CD8-positive, alpha-beta memory T cell (primary cell): ENCODE measurements around the gene RAD51B. TPM values are rescaled to one million over a fixed set of nuclear protein-coding genes. Genes with fewer than 3 reads are reported as not detected.

Experiments used
- CTCF ChIA-PET: fragments of 350-600 bp; sonication (Branson Sonifier 250); formaldehyde crosslinking; loops from one replicate; lab custom pipeline; 2021; ENCODE audit warnings: antibody characterized with exemption; lab: Charles Lee
- POLR2A ChIA-PET: fragments of 350-600 bp; sonication (Branson Sonifier 250); formaldehyde crosslinking; loops from one replicate; lab custom pipeline; 2021; ENCODE audit warnings: antibody characterized with exemption; lab: Charles Lee
- DNase-seq, 5 donors: peaks; one replicate each; pipeline versions ENCODE4 v3.0.0 to v3.0.0-alpha.2; 2020 to 2022; ENCODE audit warnings: mixed read lengths in 1 of 5
- H3K27ac ChIP-seq: one replicate; pipeline ENCODE4 v1.7.0; 2013; ENCODE audit warnings: low read depth, mild to moderate bottlenecking, low read length, moderate library complexity
- H3K27me3 ChIP-seq: 2 replicates; pipeline ENCODE4 v1.7.0; 2013; ENCODE audit warnings: low read length, mild to moderate bottlenecking; ENCODE audit not compliant: insufficient read depth, poor library complexity, severe bottlenecking
- H3K36me3 ChIP-seq: 2 replicates; pipeline ENCODE4 v1.7.0; 2013; ENCODE audit warnings: mild to moderate bottlenecking, low read length, moderate library complexity; ENCODE audit not compliant: insufficient read depth
- H3K4me1 ChIP-seq: 2 replicates; pipeline ENCODE4 v1.7.0; 2013; ENCODE audit warnings: mild to moderate bottlenecking, low read length, moderate library complexity; ENCODE audit not compliant: insufficient read depth
- H3K4me3 ChIP-seq: 2 replicates; pipeline ENCODE4 v1.7.0; 2013; ENCODE audit warnings: mild to moderate bottlenecking, low read length
- H3K9me3 ChIP-seq: 2 replicates; pipeline ENCODE4 v1.7.0; 2013; ENCODE audit warnings: mild to moderate bottlenecking, low read length
- H3K27ac Mint-ChIP-seq, 8 donors: one replicate each; pipeline ENCODE4 v1.8.0; 2020 to 2021; ENCODE audit warnings: mixed read lengths in 8 of 8, mild to moderate bottlenecking in 6 of 8, inconsistent platforms in 3 of 8, moderate library complexity in 3 of 8
- H3K27me3 Mint-ChIP-seq, 2 donors: one replicate each; pipeline ENCODE4 v1.8.0; 2020 to 2021; ENCODE audit warnings: mixed read lengths in 2 of 2, mild to moderate bottlenecking in 1 of 2, moderate library complexity in 1 of 2
- H3K36me3 Mint-ChIP-seq, 3 donors: one replicate each; pipeline ENCODE4 v1.8.0; 2020 to 2021; ENCODE audit warnings: mixed read lengths in 3 of 3, inconsistent platforms in 1 of 3, mild to moderate bottlenecking in 1 of 3
- H3K4me1 Mint-ChIP-seq, 3 donors: one replicate each; pipeline ENCODE4 v1.8.0; 2020 to 2021; ENCODE audit warnings: mixed read lengths in 3 of 3, inconsistent platforms in 1 of 3, mild to moderate bottlenecking in 1 of 3
- H3K4me3 Mint-ChIP-seq, 7 donors: one replicate each; pipeline ENCODE4 v1.8.0; 2020 to 2021; ENCODE audit warnings: mixed read lengths in 7 of 7, mild to moderate bottlenecking in 6 of 7, moderate library complexity in 4 of 7, inconsistent platforms in 2 of 7
- H3K9me3 Mint-ChIP-seq, 5 donors: one replicate each; pipeline ENCODE4 v1.8.0; 2020 to 2022; ENCODE audit warnings: mixed read lengths in 5 of 5, mild to moderate bottlenecking in 3 of 5, moderate library complexity in 2 of 5, inconsistent platforms in 1 of 5
- polyA plus RNA-seq: library from polyadenylated mRNA; unstranded; fragments of 300-500 nt; fragmentation: Illumina TruSeq; gene quantifications from one replicate; pipeline ENCODE4 v1.2.3, GENCODE V29; 2021
- total RNA-seq, 2 experiments: library from RNA; stranded (reverse); gene quantifications; one replicate each; pipeline ENCODE4 v1.2.3, GENCODE V29; 2021

The RAD51B gene
- total and polyA plus RNA-seq, 3 experiments from 2014 or later: 15.7 to 22.9 (median 17.4) TPM

GRCh38 chr14:68637106-68638021 lies 817.8 kb downstream of the RAD51B start:
- no peak overlapping the region for H3K27ac ChIP-seq
- H3K27me3 Mint-ChIP-seq: no peaks in the 10 kb centered on the region
- no peak overlapping the region for H3K27ac Mint-ChIP-seq
- no peaks in the 10 kb centered on the region for H3K4me1 Mint-ChIP-seq
- no peak overlapping the region for H3K4me3 Mint-ChIP-seq
- H3K36me3 ChIP-seq: no peaks in the 10 kb centered on the region
- H3K9me3 ChIP-seq: peaks cover 2% of the 10 kb centered on the region
- no peak for DNase-seq
- H3K9me3 Mint-ChIP-seq: peaks cover 0 to 12% (median 11%) of the 10 kb centered on the region in 5 donors
- ChIA-PET POLR2A (no interaction called here), CTCF (interaction anchor here (1.0 to 1.8 kb wide), 3 partner anchors 7 to 12 kb away, joined by 3 to 4 read pairs (median 4); no protein-coding TSS in a partner anchor)
- peaks cover 22% of the 10 kb centered on the region for H3K4me1 ChIP-seq
- no peak overlapping the region for H3K4me3 ChIP-seq
- no peaks in the 10 kb centered on the region for H3K27me3 ChIP-seq
- peaks cover 0 to 14% (median 2%) of the 10 kb centered on the region in 3 donors for H3K36me3 Mint-ChIP-seq

- Mint-ChIP-seq H3K36me3 (peaks cover 0 to 14% (median 2%) of the 10 kb centered on the region in 3 donors), H3K4me3 (no peak overlapping the region), H3K4me1 (no peaks in the 10 kb centered on the region), H3K9me3 (peaks cover 0 to 18% (median 11%) of the 10 kb centered on the region in 5 donors), H3K27me3 (no peaks in the 10 kb centered on the region), H3K27ac (no peak overlapping the region)
- H3K4me3 ChIP-seq: no peak overlapping the region
- no peak overlapping the region for H3K27ac ChIP-seq
- peaks cover 2% of the 10 kb centered on the region for H3K9me3 ChIP-seq
- POLR2A ChIA-PET: interaction anchor here (0.8 kb wide), 1 partner anchor 83 kb away, joined by 3 read pairs; no protein-coding TSS in a partner anchor
- no peak for DNase-seq
- peaks cover 22% of the 10 kb centered on the region for H3K4me1 ChIP-seq
- no peaks in the 10 kb centered on the region for H3K27me3 ChIP-seq
- CTCF ChIA-PET: interaction anchor here (0.8 to 1.8 kb wide), 5 partner anchors 8 to 150 kb away, joined by 3 to 4 read pairs (median 3); no protein-coding TSS in a partner anchor
- H3K36me3 ChIP-seq: no peaks in the 10 kb centered on the region
These were observed 818.8 kb downstream of the RAD51B start for GRCh38 chr14:68638141-68638999.

- H3K27ac ChIP-seq: no peak overlapping the region
- Mint-ChIP-seq H3K27me3 (no peaks in the 10 kb centered on the region), H3K27ac (no peak overlapping the region), H3K36me3 (peaks cover 0 to 14% (median 2%) of the 10 kb centered on the region in 3 donors), H3K4me1 (no peaks in the 10 kb centered on the region), H3K9me3 (peaks cover 0 to 18% (median 11%) of the 10 kb centered on the region in 5 donors), H3K4me3 (no peak overlapping the region)
- H3K4me1 ChIP-seq: peaks cover 22% of the 10 kb centered on the region
- no peak overlapping the region for H3K4me3 ChIP-seq
- no peaks in the 10 kb centered on the region for H3K27me3 ChIP-seq
- H3K36me3 ChIP-seq: no peaks in the 10 kb centered on the region
- ChIA-PET POLR2A (interaction anchor here (0.6 kb wide), 1 partner anchor 407 kb away, joined by 3 read pairs; no protein-coding TSS in a partner anchor), CTCF (interaction anchor here (0.8 to 1.8 kb wide), 4 partner anchors 9 to 149 kb away, joined by 3 to 4 read pairs (median 4); no protein-coding TSS in a partner anchor)
- DNase-seq: no peak
- H3K9me3 ChIP-seq: peaks cover 2% of the 10 kb centered on the region
These were observed 819.6 kb downstream of the RAD51B start for GRCh38 chr14:68639000-68639757.

- Histone ChIP-seq H3K36me3 (no peaks in the 10 kb centered on the region), H3K4me1 (peaks cover 22% of the 10 kb centered on the region), H3K27ac (no peak overlapping the region), H3K9me3 (peaks cover 2% of the 10 kb centered on the region), H3K4me3 (no peak overlapping the region), H3K27me3 (no peaks in the 10 kb centered on the region)
- H3K4me1 Mint-ChIP-seq: no peaks in the 10 kb centered on the region
- no peak for DNase-seq
- POLR2A ChIA-PET: no interaction called here
- H3K27ac Mint-ChIP-seq: peak overlapping the region in 2 of 8 donors; percentile 17 to 32
- H3K36me3 Mint-ChIP-seq: peaks cover 0 to 14% (median 2%) of the 10 kb centered on the region in 3 donors
- no peak overlapping the region for H3K4me3 Mint-ChIP-seq
- H3K9me3 Mint-ChIP-seq: peaks cover 0 to 18% (median 11%) of the 10 kb centered on the region in 5 donors
- no peaks in the 10 kb centered on the region for H3K27me3 Mint-ChIP-seq
- CTCF ChIA-PET: no interaction called here
These were observed 820.4 kb downstream of the RAD51B start for GRCh38 chr14:68639758-68640574.

GRCh38 chr14:68643673-68644072 lies 824.1 kb downstream of the RAD51B start:
- H3K27ac Mint-ChIP-seq: no peak overlapping the region
- peaks cover 0 to 14% (median 2%) of the 10 kb centered on the region in 3 donors for H3K36me3 Mint-ChIP-seq
- Histone ChIP-seq H3K9me3 (peaks cover 2% of the 10 kb centered on the region), H3K4me3 (no peak overlapping the region), H3K4me1 (peaks cover 5% of the 10 kb centered on the region), H3K36me3 (no peaks in the 10 kb centered on the region), H3K27ac (no peak overlapping the region), H3K27me3 (no peaks in the 10 kb centered on the region)
- H3K27me3 Mint-ChIP-seq: no peaks in the 10 kb centered on the region
- peaks cover 0 to 18% (median 11%) of the 10 kb centered on the region in 5 donors for H3K9me3 Mint-ChIP-seq
- H3K4me3 Mint-ChIP-seq: no peak overlapping the region
- ChIA-PET CTCF (no interaction called here), POLR2A (no interaction called here)
- no peaks in the 10 kb centered on the region for H3K4me1 Mint-ChIP-seq
- DNase-seq: no peak

- Histone ChIP-seq H3K4me3 (no peak overlapping the region), H3K27ac (no peak overlapping the region), H3K9me3 (peaks cover 2% of the 10 kb centered on the region), H3K4me1 (peaks cover under 1% of the 10 kb centered on the region), H3K27me3 (no peaks in the 10 kb centered on the region), H3K36me3 (no peaks in the 10 kb centered on the region)
- Mint-ChIP-seq H3K4me3 (no peak overlapping the region), H3K36me3 (peaks cover 0 to 14% (median 2%) of the 10 kb centered on the region in 3 donors), H3K4me1 (no peaks in the 10 kb centered on the region), H3K9me3 (peaks cover 0 to 18% (median 11%) of the 10 kb centered on the region in 5 donors), H3K27ac (no peak overlapping the region), H3K27me3 (no peaks in the 10 kb centered on the region)
- ChIA-PET CTCF (no interaction called here), POLR2A (no interaction called here)
- DNase-seq: no peak
These were observed 824.5 kb downstream of the RAD51B start for GRCh38 chr14:68644101-68644500.

- H3K27ac Mint-ChIP-seq: no peak overlapping the region
- Histone ChIP-seq H3K36me3 (no peaks in the 10 kb centered on the region), H3K4me3 (no peak overlapping the region), H3K4me1 (no peaks in the 10 kb centered on the region), H3K27ac (no peak overlapping the region), H3K27me3 (no peaks in the 10 kb centered on the region), H3K9me3 (peaks cover 2% of the 10 kb centered on the region)
- ChIA-PET CTCF (no interaction called here), POLR2A (no interaction called here)
- H3K27me3 Mint-ChIP-seq: no peaks in the 10 kb centered on the region
- H3K36me3 Mint-ChIP-seq: peaks cover 0 to 13% (median 2%) of the 10 kb centered on the region in 3 donors
- H3K4me1 Mint-ChIP-seq: peaks cover 0 to under 1% (median 0%) of the 10 kb centered on the region in 3 donors
- no peak for DNase-seq
- H3K9me3 Mint-ChIP-seq: peaks cover 0 to 16% (median 11%) of the 10 kb centered on the region in 5 donors
- H3K4me3 Mint-ChIP-seq: no peak overlapping the region
These were observed 825.8 kb downstream of the RAD51B start for GRCh38 chr14:68645371-68645770.
